Epithelial cell of proximal tubule (primary cell): ENCODE data around the gene HIBCH. TPM values are rescaled to one million over a fixed set of nuclear protein-coding genes. Genes with fewer than 3 reads are reported as not detected.

Experiments used
- DNase-seq: peaks from one replicate; pipeline ENCODE4 v3.0.0-alpha.2; 2011; ENCODE audit warnings: low read depth
- H3K4me3 ChIP-seq: 2 replicates; pipeline ENCODE4 v1.5.1; 2011; ENCODE audit warnings: low read depth, mild to moderate bottlenecking, low read length
- CTCF ChIP-seq: conservative IDR thresholded peaks from 2 replicates; pipeline ENCODE4 v1.5.1; 2012; ENCODE audit warnings: low read depth, mild to moderate bottlenecking, low read length
- total RNA-seq: library from RNA; depleted of rRNA; stranded (reverse); fragments of >200 nt; gene quantifications from 2 replicates; pipeline ENCODE4 v1.2.3, GENCODE V29; 2015

HIBCH gene
- total RNA-seq, 1 donor from 2014 or later, result 12.2 TPM

- TF ChIP-seq CTCF, result no peak
- DNase-seq, result no peak
- no peak overlapping the region for H3K4me3 ChIP-seq
These were observed 105.9 kb downstream of the HIBCH start for GRCh38 chr2:190213441-190214335.

- no peak overlapping the region for H3K4me3 ChIP-seq
- TF ChIP-seq CTCF, result no peak
- no peak for DNase-seq
These were observed 109.2 kb downstream of the HIBCH start for GRCh38 chr2:190210471-190210870.

- no peak for DNase-seq
- TF ChIP-seq CTCF, result no peak
These were observed 110.1 kb downstream of the HIBCH start for GRCh38 chr2:190209559-190209958.

GRCh38 chr2:190207930-190208329 is 111.7 kb downstream of the HIBCH start:
- H3K4me3 ChIP-seq, result no peak overlapping the region
- DNase-seq, result no peak
- TF ChIP-seq CTCF, result no peak

More at GRCh38 chr2:190209559-190209958, 110.1 kb downstream of the HIBCH start:
- no peak overlapping the region for H3K4me3 ChIP-seq

- H3K4me3 ChIP-seq, result no peak overlapping the region
- no peak for TF ChIP-seq CTCF
- DNase-seq, result no peak
These were observed 114.0 kb downstream of the HIBCH start for GRCh38 chr2:190205657-190206056.

GRCh38 chr2:190202604-190203003 is 117.0 kb downstream of the HIBCH start:
- H3K4me3 ChIP-seq, result no peak overlapping the region
- TF ChIP-seq CTCF, result peak; percentile 7
- DNase-seq, result no peak

GRCh38 chr2:190202018-190202417 is 117.6 kb downstream of the HIBCH start:
- no peak for TF ChIP-seq CTCF
- no peak for DNase-seq
- no peak overlapping the region for H3K4me3 ChIP-seq
